ENCODE data around the gene CEP170B. TPM values are rescaled to one million over a fixed set of nuclear protein-coding genes. Genes with fewer than 3 reads are reported as not detected.

Gene CEP170B
- total and polyA plus RNA-seq, 4 donors, result 1.5 to 10.9 (median 6.7) TPM

DNA sequence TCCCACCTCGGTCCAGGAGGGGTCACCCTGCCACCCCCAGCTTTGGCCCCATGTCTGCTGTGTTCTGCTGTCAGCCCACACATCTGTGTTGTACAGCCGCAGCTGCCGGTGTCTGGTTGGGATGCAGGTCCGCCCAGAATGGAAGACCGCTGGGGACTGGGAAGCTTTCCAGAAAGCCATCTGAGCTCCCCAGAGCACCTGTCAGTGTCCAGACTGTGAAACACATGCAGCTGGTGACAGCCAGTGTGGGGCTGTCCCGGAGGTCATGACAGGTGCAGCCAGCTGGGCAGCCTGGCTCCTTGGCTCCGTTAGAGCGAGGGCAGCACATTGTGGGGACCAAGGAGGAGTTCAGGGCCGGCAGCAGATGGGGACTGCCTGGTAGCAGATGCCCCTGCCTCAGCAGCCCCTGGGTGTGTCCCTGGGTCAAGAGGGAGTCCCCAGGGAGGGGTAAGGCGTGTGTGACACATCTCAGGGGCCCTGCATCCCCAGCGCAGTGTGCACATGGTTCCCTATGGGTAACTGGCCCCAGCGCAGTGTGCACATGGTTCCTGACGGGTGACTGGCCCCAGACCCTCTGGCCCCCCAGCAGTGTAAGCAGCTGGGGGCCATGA is 16.4 kb downstream of the CEP170B start:
- Histone ChIP-seq H3K4me1 (ENCODE audit: control insufficient read depth in 4 of 4, insufficient read depth in 4 of 4, low read length in 3 of 4) (no peaks in the 10 kb centered on the region), H3K9me3 (ENCODE audit: control insufficient read depth in 4 of 4, low read length in 3 of 4) (no peaks in the 10 kb centered on the region), H3K36me3 (ENCODE audit: control insufficient read depth in 4 of 4, insufficient read depth in 3 of 4, low read depth in 1 of 4, low read length in 3 of 4) (peaks cover 2 to 39% (median 20%) of the 10 kb centered on the region in 4 donors), H3K4me3 (ENCODE audit: low read depth in 1 of 3, low read length in 3 of 3) (no peak overlapping the region), H3K27ac (ENCODE audit: low read depth in 1 of 2, low read length in 2 of 2) (no peak overlapping the region), H3K27me3 (ENCODE audit: control insufficient read depth in 4 of 4, insufficient read depth in 4 of 4, low read length in 3 of 4) (no peaks in the 10 kb centered on the region), H3K9ac (ENCODE audit: low read depth in 1 of 2, low read length in 2 of 2) (no peak overlapping the region)
- 82% methylated on average over 13 of the region's 13 CpGs for WGBS
- TF ChIP-seq, protein P1, sequence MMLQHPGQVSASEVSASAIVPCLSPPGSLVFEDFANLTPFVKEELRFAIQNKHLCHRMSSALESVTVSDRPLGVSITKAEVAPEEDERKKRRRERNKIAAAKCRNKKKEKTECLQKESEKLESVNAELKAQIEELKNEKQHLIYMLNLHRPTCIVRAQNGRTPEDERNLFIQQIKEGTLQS (IDR thresholded peaks at IDR 0.05), result no peak
- TF ChIP-seq REST (IDR thresholded peaks at IDR 0.05), result no peak
- TF ChIP-seq, protein P2, sequence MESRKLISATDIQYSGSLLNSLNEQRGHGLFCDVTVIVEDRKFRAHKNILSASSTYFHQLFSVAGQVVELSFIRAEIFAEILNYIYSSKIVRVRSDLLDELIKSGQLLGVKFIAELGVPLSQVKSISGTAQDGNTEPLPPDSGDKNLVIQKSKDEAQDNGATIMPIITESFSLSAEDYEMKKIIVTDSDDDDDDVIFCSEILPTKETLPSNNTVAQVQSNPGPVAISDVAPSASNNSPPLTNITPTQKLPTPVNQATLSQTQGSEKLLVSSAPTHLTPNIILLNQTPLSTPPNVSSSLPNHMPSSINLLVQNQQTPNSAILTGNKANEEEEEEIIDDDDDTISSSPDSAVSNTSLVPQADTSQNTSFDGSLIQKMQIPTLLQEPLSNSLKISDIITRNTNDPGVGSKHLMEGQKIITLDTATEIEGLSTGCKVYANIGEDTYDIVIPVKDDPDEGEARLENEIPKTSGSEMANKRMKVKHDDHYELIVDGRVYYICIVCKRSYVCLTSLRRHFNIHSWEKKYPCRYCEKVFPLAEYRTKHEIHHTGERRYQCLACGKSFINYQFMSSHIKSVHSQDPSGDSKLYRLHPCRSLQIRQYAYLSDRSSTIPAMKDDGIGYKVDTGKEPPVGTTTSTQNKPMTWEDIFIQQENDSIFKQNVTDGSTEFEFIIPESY (IDR thresholded peaks at IDR 0.05), result no peak
- no peak for TF ChIP-seq FOXA1 (IDR thresholded peaks at IDR 0.05)
- TF ChIP-seq FOXA2 (IDR thresholded peaks at IDR 0.05), result no peak
- TF ChIP-seq CTCF (IDR thresholded peaks at IDR 0.05; ENCODE audit: low read depth, low read length, missing input control), result no peak
- TF ChIP-seq TAF1 (conservative IDR thresholded peaks at IDR 0.05), result no peak
- DNase-seq (ENCODE audit: low spot score), result no peak

- no peaks in the 10 kb centered on the region for H3K9me3 ChIP-seq (ENCODE audit: control insufficient read depth in 4 of 4, low read length in 3 of 4)
- H3K27me3 ChIP-seq (ENCODE audit: control insufficient read depth in 4 of 4, insufficient read depth in 4 of 4, low read length in 3 of 4), result no peaks in the 10 kb centered on the region
- no peak for DNase-seq (ENCODE audit: low spot score)
- no peak overlapping the region for H3K4me3 ChIP-seq (ENCODE audit: low read depth in 1 of 3, low read length in 3 of 3)
- no peak overlapping the region for H3K9ac ChIP-seq (ENCODE audit: low read depth in 1 of 2, low read length in 2 of 2)
- no peaks in the 10 kb centered on the region for H3K4me1 ChIP-seq (ENCODE audit: control insufficient read depth in 4 of 4, insufficient read depth in 4 of 4, low read length in 3 of 4)
- 83% methylated on average over 13 of the region's 13 CpGs for WGBS
- peaks cover 2 to 48% (median 22%) of the 10 kb centered on the region in 4 donors for H3K36me3 ChIP-seq (ENCODE audit: control insufficient read depth in 4 of 4, insufficient read depth in 3 of 4, low read depth in 1 of 4, low read length in 3 of 4)
- no peak overlapping the region for H3K27ac ChIP-seq (ENCODE audit: low read depth in 1 of 2, low read length in 2 of 2)
- TF ChIP-seq RXRA (IDR thresholded peaks at IDR 0.05), result no peak
- TF ChIP-seq, protein P2 (IDR thresholded peaks at IDR 0.05), result no peak
- no peak for TF ChIP-seq RAD21 (IDR thresholded peaks at IDR 0.05)
- no peak for TF ChIP-seq MAX (IDR thresholded peaks at IDR 0.05)
- no peak for TF ChIP-seq CTCF (IDR thresholded peaks at IDR 0.05; ENCODE audit: low read depth, low read length, missing input control)
- no peak for TF ChIP-seq SP1 (IDR thresholded peaks at IDR 0.05)
- no peak for TF ChIP-seq FOXA1 (IDR thresholded peaks at IDR 0.05)
- TF ChIP-seq HNF4G (IDR thresholded peaks at IDR 0.05), result no peak
- no peak for TF ChIP-seq GABPA (IDR thresholded peaks at IDR 0.05 in 1 of 2, conservative IDR thresholded peaks at IDR 0.05 in 1 of 2)
- no peak for TF ChIP-seq JUND (IDR thresholded peaks at IDR 0.05)
- TF ChIP-seq YY1 (IDR thresholded peaks at IDR 0.05), result no peak
Observed at GRCh38 chr14:104882325-104882973, 17.4 kb downstream of the CEP170B start.
